ENCODE results near the gene GPSM3. TPM values are rescaled to one million over a fixed set of nuclear protein-coding genes. Genes with fewer than 3 reads are reported as not detected.

GPSM3 gene
- total and polyA plus RNA-seq, 4 donors = 2.3 to 8.0 (median 6.3) TPM

- no peak for DNase-seq (ENCODE audit: low spot score)
- H3K9ac ChIP-seq (ENCODE audit: low read depth in 1 of 2, low read length in 2 of 2) = no peak overlapping the region
- H3K27me3 ChIP-seq (ENCODE audit: control insufficient read depth in 4 of 4, insufficient read depth in 4 of 4, low read length in 3 of 4) = no peaks in the 10 kb centered on the region
- H3K9me3 ChIP-seq (ENCODE audit: control insufficient read depth in 4 of 4, low read length in 3 of 4) = no peaks in the 10 kb centered on the region
- peaks cover 0 to 3% (median 0%) of the 10 kb centered on the region in 4 donors for H3K4me1 ChIP-seq (ENCODE audit: control insufficient read depth in 4 of 4, insufficient read depth in 4 of 4, low read length in 3 of 4)
- H3K4me3 ChIP-seq (ENCODE audit: low read depth in 1 of 3, low read length in 3 of 3) = no peak overlapping the region
- no peak overlapping the region for H3K27ac ChIP-seq (ENCODE audit: low read depth in 1 of 2, low read length in 2 of 2)
- no peak for TF ChIP-seq EGR1 (IDR thresholded peaks at IDR 0.05; ENCODE audit: low read depth in 2 of 2)
- TF ChIP-seq MAX (IDR thresholded peaks at IDR 0.05) = no peak
- no peak for TF ChIP-seq RXRA (IDR thresholded peaks at IDR 0.05)
- no peak for TF ChIP-seq ATF3 (IDR thresholded peaks at IDR 0.05)
- no peak for TF ChIP-seq FOXA2 (IDR thresholded peaks at IDR 0.05)
- no peak for TF ChIP-seq YY1 (IDR thresholded peaks at IDR 0.05)
- peak in 1 of 2 donors; percentile 11 for TF ChIP-seq HNF4A (conservative IDR thresholded peaks at IDR 0.05)
- WGBS = 92% methylated on average over 11 of the region's 11 CpGs
- H3K36me3 ChIP-seq (ENCODE audit: control insufficient read depth in 4 of 4, insufficient read depth in 3 of 4, low read depth in 1 of 4, low read length in 3 of 4) = peaks cover 6 to 35% (median 11%) of the 10 kb centered on the region in 4 donors
Measured at GRCh38 chr6:32168807-32169591, 23.4 kb downstream of the GPSM3 start.

GRCh38 chr6:32168350-32168749 is 24.1 kb downstream of the GPSM3 start:
- no peak for DNase-seq (ENCODE audit: low spot score)
- peaks cover 7 to 35% (median 11%) of the 10 kb centered on the region in 4 donors for H3K36me3 ChIP-seq (ENCODE audit: control insufficient read depth in 4 of 4, insufficient read depth in 3 of 4, low read depth in 1 of 4, low read length in 3 of 4)

More at GRCh38 chr6:32168350-32168749, 24.1 kb downstream of the GPSM3 start:
- Histone ChIP-seq H3K4me1 (ENCODE audit: control insufficient read depth in 4 of 4, insufficient read depth in 4 of 4, low read length in 3 of 4) (peaks cover 0 to 3% (median 0%) of the 10 kb centered on the region in 4 donors), H3K9ac (ENCODE audit: low read depth in 1 of 2, low read length in 2 of 2) (no peak overlapping the region), H3K4me3 (ENCODE audit: low read depth in 1 of 3, low read length in 3 of 3) (no peak overlapping the region), H3K27ac (ENCODE audit: low read depth in 1 of 2, low read length in 2 of 2) (no peak overlapping the region), H3K9me3 (ENCODE audit: control insufficient read depth in 4 of 4, low read length in 3 of 4) (no peaks in the 10 kb centered on the region), H3K27me3 (ENCODE audit: control insufficient read depth in 4 of 4, insufficient read depth in 4 of 4, low read length in 3 of 4) (no peaks in the 10 kb centered on the region)
- TF ChIP-seq REST (IDR thresholded peaks at IDR 0.05) (no peak), MAX (IDR thresholded peaks at IDR 0.05) (no peak), YY1 (IDR thresholded peaks at IDR 0.05) (no peak), TAF1 (conservative IDR thresholded peaks at IDR 0.05) (no peak), SP1 (IDR thresholded peaks at IDR 0.05) (no peak), JUND (IDR thresholded peaks at IDR 0.05) (no peak), RAD21 (IDR thresholded peaks at IDR 0.05) (no peak), EGR1 (IDR thresholded peaks at IDR 0.05; ENCODE audit: low read depth in 2 of 2) (no peak), CTCF (IDR thresholded peaks at IDR 0.05; ENCODE audit: low read depth, low read length, missing input control) (no peak), GABPA (IDR thresholded peaks at IDR 0.05 in 1 of 2, conservative IDR thresholded peaks at IDR 0.05 in 1 of 2) (no peak)
- WGBS = 86% methylated on average over 2 of the region's 2 CpGs

Measured in liver (tissue), 9 donors.